K562 (cell line): Measurements from ENCODE around the gene PDE11A. TPM values are rescaled to one million over a fixed set of nuclear protein-coding genes. Genes with fewer than 3 reads are reported as not detected.

Experiments used
- ATAC-seq: fragments of 200-7000 bp; cut with Tn5 transposase; 3 replicates; pipeline ENCODE4 v1.9.1; 2020; ENCODE audit warnings: moderate library complexity
- BruUV-seq: library from RNA; stranded (reverse); fragments of 400-500 nt; replicated peaks from 2 replicates; lab custom pipeline; 2021; lab: Mats Ljungman, UMichigan
- CTCF ChIA-PET: fragments of 300-600 bp; formaldehyde crosslinking; extraction: SDS; loops from one replicate; lab custom pipeline; 2021; ENCODE audit warnings: low intra/inter-chr PET ratio; lab: Yijun Ruan, JAX
- POLR2A ChIA-PET: fragments of 300-600, 350-650 bp; sonication (Branson Sonifier 250); formaldehyde crosslinking; extraction: SDS; loops from one replicate; lab custom pipeline; 2021; ENCODE audit warnings: antibody characterized with exemption, inconsistent platforms; lab: Yijun Ruan, JAX
- DNase-seq, 4 experiments: peaks; one replicate each; pipeline versions ENCODE4 v3.0.0 to v3.0.0-alpha.2; 2011 to 2018; ENCODE audit warnings: low spot score in 3 of 4, mixed read lengths in 3 of 4; ENCODE audit errors: extremely low read depth in 1 of 4
- FAIRE-seq: peaks from 2 replicates; lab custom pipeline; 2011; peaks lifted over from hg19 to GRCh38; lab: Jason Lieb, UNC
- H2AFZ ChIP-seq: 2 replicates; pipeline ENCODE4 v1.6.0; 2011; ENCODE audit warnings: low read depth, low read length, control low read depth, inconsistent platforms
- H3K27ac ChIP-seq: fragments of 200-600 bp; 3 replicates; pipeline ENCODE4 v1.8.0; 2011; ENCODE audit warnings: low read depth, mild to moderate bottlenecking, control low read depth, inconsistent platforms, low read length, moderate library complexity, mixed read lengths; ENCODE audit errors: extremely low read depth
- H3K27me3 ChIP-seq, 2 experiments: fragments of 300-600 bp in 1 of 2; 2 replicates in 1 of 2; 3 replicates in 1 of 2; pipeline versions ENCODE4 v1.6.0 to v1.8.0; 2011; ENCODE audit warnings: inconsistent platforms in 2 of 2, low read length in 2 of 2, mild to moderate bottlenecking in 1 of 2, mixed read lengths in 1 of 2, moderate library complexity in 1 of 2; ENCODE audit not compliant: control insufficient read depth in 2 of 2, insufficient read depth in 2 of 2
- H3K36me3 ChIP-seq: fragments of 300-600 bp; 3 replicates; pipeline ENCODE4 v1.8.0; 2011; ENCODE audit warnings: mild to moderate bottlenecking, low read length, inconsistent platforms; ENCODE audit not compliant: control insufficient read depth, insufficient read depth
- H3K4me1 ChIP-seq, 2 experiments: fragments of 200-600 bp in 1 of 2; replicated peaks in 1 of 2; 2 replicates in 1 of 2; 3 replicates in 1 of 2; pipeline versions ENCODE4 v1.5.1 to v1.8.0; 2011; ENCODE audit warnings: inconsistent platforms in 2 of 2, low read length in 2 of 2, mild to moderate bottlenecking in 1 of 2, mixed read lengths in 1 of 2, moderate library complexity in 1 of 2; ENCODE audit not compliant: control insufficient read depth in 2 of 2, insufficient read depth in 2 of 2
- H3K4me2 ChIP-seq: 2 replicates; pipeline ENCODE4 v1.6.1; 2011; ENCODE audit warnings: low read length, control low read depth, inconsistent platforms, mixed read lengths; ENCODE audit not compliant: insufficient read depth
- H3K4me3 ChIP-seq: fragments of 200-600 bp; sonication (generic), shearing (Covaris generic); 2 replicates; pipeline ENCODE4 v1.5.1; 2016; ENCODE audit warnings: control low read depth, inconsistent platforms
- H3K79me2 ChIP-seq: fragments of 200-600 bp; 3 replicates; pipeline ENCODE4 v1.8.0; 2011; ENCODE audit warnings: low read length, inconsistent platforms; ENCODE audit not compliant: control insufficient read depth, insufficient read depth
- H3K9ac ChIP-seq, 2 experiments: 2 replicates each; pipeline versions ENCODE4 v1.6.0 to v1.6.1; 2011; ENCODE audit warnings: low read depth in 2 of 2, low read length in 2 of 2, control low read depth in 1 of 2, inconsistent platforms in 1 of 2, mild to moderate bottlenecking in 1 of 2, mixed read lengths in 1 of 2; ENCODE audit not compliant: insufficient read depth in 1 of 2
- H3K9me1 ChIP-seq: one replicate; pipeline ENCODE4 v1.6.0; 2011; ENCODE audit warnings: inconsistent platforms, mild to moderate bottlenecking, low read length, moderate library complexity; ENCODE audit not compliant: control insufficient read depth, insufficient read depth
- H3K9me3 ChIP-seq: replicated peaks from 2 replicates; pipeline ENCODE4 v1.5.1; 2011; ENCODE audit warnings: low read depth, low read length, inconsistent platforms; ENCODE audit not compliant: control insufficient read depth, insufficient read depth
- H4K20me1 ChIP-seq: replicated peaks from 2 replicates; pipeline ENCODE4 v1.6.1; 2011; ENCODE audit warnings: low read length, inconsistent platforms, mixed read lengths; ENCODE audit not compliant: control insufficient read depth, insufficient read depth
- BACH1 ChIP-seq: fragments of 200-800 bp; sonication (Bioruptor generic); IDR thresholded peaks from 2 replicates; pipeline ENCODE4 v1.6.1; 2016; ENCODE audit warnings: missing genetic modification characterization, missing compliant biosample characterization
- BRD4 ChIP-seq: fragments of 200-600 bp; sonication (generic); IDR thresholded peaks from 2 replicates; pipeline ENCODE4 v1.6.1; 2017; ENCODE audit warnings: inconsistent platforms
- C11orf30 ChIP-seq: fragments of 450-650 bp; IDR thresholded peaks from 2 replicates; pipeline ENCODE4 v1.6.1; 2016; ENCODE audit warnings: low read depth, mild to moderate bottlenecking
- CBX3 ChIP-seq, 2 experiments: IDR thresholded peaks; 1 replicate in 1 of 2; 2 replicates in 1 of 2; pipeline ENCODE4 v1.6.1; 2012; ENCODE audit warnings: inconsistent platforms in 2 of 2, low read length in 2 of 2, borderline replicate concordance in 1 of 2, control low read depth in 1 of 2
- FOXO4 ChIP-seq: fragments of 450-650 bp; formaldehyde crosslinking; IDR thresholded peaks from 2 replicates; pipeline ENCODE4 v1.4.0; 2020; ENCODE audit warnings: mild to moderate bottlenecking, moderate library complexity
- GATAD2B ChIP-seq: fragments of 450-650 bp; IDR thresholded peaks from 2 replicates; pipeline ENCODE4 v1.6.1; 2017; ENCODE audit warnings: mild to moderate bottlenecking, borderline replicate concordance
- MAFG ChIP-seq: fragments of 450-650 bp; conservative IDR thresholded peaks from 2 replicates; pipeline ENCODE4 v1.6.1; 2016; ENCODE audit warnings: missing genetic modification characterization, missing compliant biosample characterization
- NFE2 ChIP-seq: IDR thresholded peaks from 2 replicates; pipeline ENCODE4 v1.6.1; 2014; ENCODE audit warnings: antibody characterized with exemption, low read depth
- POLR2A ChIP-seq: fragments of 450-650 bp; conservative IDR thresholded peaks from 2 replicates; pipeline ENCODE4 v1.6.1; 2016
- POLR2H ChIP-seq: IDR thresholded peaks from 2 replicates; pipeline ENCODE4 v1.6.1; 2016; ENCODE audit warnings: missing genetic modification characterization, low read depth, mild to moderate bottlenecking, control low read depth, missing compliant biosample characterization, moderate library complexity
- RREB1 ChIP-seq: fragments of 250-450 bp; sonication (Bioruptor Pico); IDR thresholded peaks from 2 replicates; pipeline ENCODE4 v1.4.0; 2020
- ZBTB9 ChIP-seq: fragments of 450-650 bp; formaldehyde crosslinking; IDR thresholded peaks from 2 replicates; pipeline ENCODE4 v1.4.0; 2020; ENCODE audit warnings: mild to moderate bottlenecking, moderate library complexity
- ZC3H4 ChIP-seq: sonication (generic); formaldehyde crosslinking; IDR thresholded peaks from 2 replicates; pipeline ENCODE4 v1.9.0; 2021; ENCODE audit warnings: missing genetic modification reagents, borderline replicate concordance
- ZNF197 ChIP-seq: fragments of 200-800 bp; sonication (Bioruptor generic); IDR thresholded peaks from 2 replicates; pipeline ENCODE4 v1.6.1; 2016; ENCODE audit warnings: low read depth, missing genetic modification characterization, missing compliant biosample characterization
- ZNF253 ChIP-seq: fragments of 250-450 bp; sonication (Bioruptor Pico); conservative IDR thresholded peaks from 2 replicates; pipeline ENCODE4 v1.6.1; 2021; ENCODE audit warnings: mild to moderate bottlenecking
- ZNF316 ChIP-seq: fragments of 450-650 bp; IDR thresholded peaks from 2 replicates; pipeline ENCODE4 v1.6.1; 2016
- WGBS: fragments of 100-300 bp; shearing (Covaris generic); methylation state at CpG from one replicate; pipeline ENCODE4 v1.1.6; 2016; ENCODE audit warnings: low coverage, mixed read lengths; ENCODE audit not compliant: insufficient coverage; ENCODE audit errors: missing lambda C conversion rate; 5-methylcytosine and 5-hydroxymethylcytosine counted together
- in situ Hi-C: fragments of 300-500 bp; cut with MboI; formaldehyde crosslinking; loops from 4 replicates; pipeline ENCODE4 v1.15.0; 2018; ENCODE audit warnings: inconsistent platforms, mixed read lengths
- intact Hi-C: fragments of 100-400 bp; cut with micrococcal nuclease; formaldehyde crosslinking; loops from 2 replicates; pipeline ENCODE4 v1.14.2; 2022
- polyA plus RNA-seq, 8 experiments: library from polyadenylated mRNA; depleted of rRNA in 4 of 8; stranded (reverse) in 5 of 8; unstranded in 3 of 8; fragments of >200 nt; fragmentation: Nextera tagmentation in 2 of 8; fragmentation: Illumina TruSeq in 1 of 8; extraction: Ambion mirVana in 2 of 8; extraction: Trizol in 1 of 8; gene quantifications; 2 replicates each; pipeline versions ENCODE4 v1.2.1 to v1.2.3, GENCODE V29; 2011 to 2014; ENCODE audit warnings: inconsistent platforms in 1 of 8, missing spikeins in 1 of 8
- total RNA-seq, 7 experiments: library from RNA; depleted of rRNA in 6 of 7; stranded (reverse); fragments of >200 nt in 6 of 7; fragmentation: Illumina TruSeq in 2 of 7; extraction: Trizol in 2 of 7; gene quantifications; 2 replicates each; pipeline versions ENCODE4 v1.2.1 to v1.2.3, GENCODE V29; 2011 to 2021; ENCODE audit warnings: low replicate concordance in 1 of 7

Gene PDE11A
- total and polyA plus RNA-seq, 9 of the 15 experiments (the other 6 are each of a cell fraction or from before 2014, with no cell fraction given): 3.2 to 22.1 (median 5.7) TPM

GRCh38 chr2:177730792-177731191 lies 341.8 kb downstream of the PDE11A start:
- no peaks in the 10 kb centered on the region for H3K79me2 ChIP-seq
- H2AFZ ChIP-seq: peak overlapping the region; percentile 87
- no peaks in the 10 kb centered on the region for H4K20me1 ChIP-seq
- no peaks in the 10 kb centered on the region for H3K36me3 ChIP-seq
- in situ Hi-C loops (no loop called here), intact Hi-C loops (no loop called here)
- no peak overlapping the region for H3K4me2 ChIP-seq
- no peak for DNase-seq
- no peak overlapping the region for H3K9ac ChIP-seq
- 20% methylated on average over 2 of the region's 2 CpGs for WGBS
- H3K4me1 ChIP-seq: peaks cover 0 to 42% of the 10 kb centered on the region in 2 experiments; a peak in 4 of 5 replicates
- no peaks in the 10 kb centered on the region for H3K27me3 ChIP-seq
- BruUV-seq: no TSS peak
- ChIA-PET CTCF (no interaction called here), POLR2A (interaction anchor here (0.7 to 2.2 kb wide), 5 partner anchors 10 to 141 kb away, joined by 3 to 8 read pairs (median 4); no protein-coding TSS in a partner anchor)
- no peak for FAIRE-seq
- H3K27ac ChIP-seq: peak overlapping the region; percentile 34; the same call in 1 of the 3 replicates
- ATAC-seq: no peak
- H3K4me3 ChIP-seq: no peak overlapping the region
- H3K9me1 ChIP-seq: no peaks in the 10 kb centered on the region
- no peaks in the 10 kb centered on the region for H3K9me3 ChIP-seq
- TF ChIP-seq POLR2A (no peak), C11orf30 (peak; percentile 71), FOXO4 (no peak), POLR2H (peak; percentile 54), RREB1 (no peak), CBX3 (IDR thresholded peaks at IDR 0.05; ENCODE audit: borderline replicate concordance in 1 of 2, low read length in 2 of 2) (no peak), ZC3H4 (CRISPR knock-in tag) (no peak), BRD4 (0 out of 2 replicates have a peak, but pooled peaks have one; percentile 51), BACH1 (tag) (peak; percentile 17; the same call in 1 of the 2 replicates), ZBTB9 (CRISPR knock-in tag) (no peak), NFE2 (peak; percentile 15; the same call in 1 of the 2 replicates), ZNF316 (peak; percentile 90), GATAD2B (0 out of 2 replicates have a peak, but pooled peaks have one; percentile 30), ZNF253 (CRISPR knock-in tag) (no peak), ZNF197 (CRISPR knock-in tag) (0 out of 2 replicates have a peak, but pooled peaks have one; percentile 17), MAFG (tag) (peak; percentile 68)
